Measurements from ENCODE around the gene ZNF775.

DNA sequence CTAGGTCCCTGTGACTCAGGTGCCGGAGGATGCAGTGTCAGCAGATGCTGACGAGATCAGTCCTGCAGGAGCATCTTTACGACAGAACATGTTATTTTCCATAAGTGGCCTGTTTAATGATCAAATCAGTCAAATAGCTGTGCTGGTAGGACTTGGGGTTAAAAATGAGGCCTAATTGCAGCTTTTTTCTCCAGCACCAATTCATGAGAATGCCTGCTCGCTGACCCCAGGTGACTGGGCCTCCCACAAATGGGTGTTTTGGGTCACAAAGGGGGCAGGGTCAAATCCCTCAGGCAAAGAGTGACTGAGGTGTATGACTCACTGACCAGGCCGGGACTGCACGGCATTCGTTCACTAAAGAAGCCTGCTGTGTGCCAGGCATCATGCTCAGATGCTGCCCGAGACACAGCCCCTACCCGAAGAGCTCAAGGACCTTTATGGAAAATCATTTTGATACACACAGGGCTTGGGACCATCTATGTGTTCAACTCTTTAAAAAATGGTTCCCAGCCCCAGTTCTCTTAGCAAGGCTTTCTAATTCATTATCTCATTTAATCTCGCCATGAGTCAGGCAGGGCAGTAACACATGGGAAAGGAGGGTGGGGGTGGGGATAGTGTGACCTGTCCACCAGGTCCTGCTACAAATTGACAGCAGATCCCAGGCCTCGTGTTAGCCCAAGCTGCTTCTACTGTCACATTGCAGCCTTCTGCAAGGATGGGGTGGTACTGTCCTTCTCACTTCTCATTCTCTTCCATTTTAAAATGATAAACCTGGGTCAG lies 21.1 kb downstream of the ZNF775 start:
- TF ChIP-seq, protein P1, sequence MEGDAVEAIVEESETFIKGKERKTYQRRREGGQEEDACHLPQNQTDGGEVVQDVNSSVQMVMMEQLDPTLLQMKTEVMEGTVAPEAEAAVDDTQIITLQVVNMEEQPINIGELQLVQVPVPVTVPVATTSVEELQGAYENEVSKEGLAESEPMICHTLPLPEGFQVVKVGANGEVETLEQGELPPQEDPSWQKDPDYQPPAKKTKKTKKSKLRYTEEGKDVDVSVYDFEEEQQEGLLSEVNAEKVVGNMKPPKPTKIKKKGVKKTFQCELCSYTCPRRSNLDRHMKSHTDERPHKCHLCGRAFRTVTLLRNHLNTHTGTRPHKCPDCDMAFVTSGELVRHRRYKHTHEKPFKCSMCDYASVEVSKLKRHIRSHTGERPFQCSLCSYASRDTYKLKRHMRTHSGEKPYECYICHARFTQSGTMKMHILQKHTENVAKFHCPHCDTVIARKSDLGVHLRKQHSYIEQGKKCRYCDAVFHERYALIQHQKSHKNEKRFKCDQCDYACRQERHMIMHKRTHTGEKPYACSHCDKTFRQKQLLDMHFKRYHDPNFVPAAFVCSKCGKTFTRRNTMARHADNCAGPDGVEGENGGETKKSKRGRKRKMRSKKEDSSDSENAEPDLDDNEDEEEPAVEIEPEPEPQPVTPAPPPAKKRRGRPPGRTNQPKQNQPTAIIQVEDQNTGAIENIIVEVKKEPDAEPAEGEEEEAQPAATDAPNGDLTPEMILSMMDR (IDR thresholded peaks at IDR 0.05) = no peak
- TF ChIP-seq EZH2phosphoT487 (IDR thresholded peaks at IDR 0.05) (no peak), EZH2 (IDR thresholded peaks at IDR 0.05) (no peak)
